Subcutaneous abdominal adipose tissue (tissue), 5 donors: ENCODE data around the gene NOL3.
A peak's percentile ranks its signal among the peaks of the same experiment; 100 is the strongest.

Experiments used
- H3K27ac ChIP-seq: one replicate; pipeline ENCODE4 v1.7.0; 2013; ENCODE audit warnings: low read depth, mild to moderate bottlenecking, inconsistent platforms, low read length, moderate library complexity
- H3K27me3 ChIP-seq, 5 donors: one replicate each; pipeline ENCODE4 v1.7.0; 2013; ENCODE audit warnings: low read length in 5 of 5, inconsistent platforms in 1 of 5; ENCODE audit not compliant: control insufficient read depth in 5 of 5, insufficient read depth in 4 of 5
- H3K36me3 ChIP-seq, 5 donors: one replicate each; pipeline ENCODE4 v1.7.0; 2013; ENCODE audit warnings: low read length in 5 of 5; ENCODE audit not compliant: control insufficient read depth in 5 of 5, insufficient read depth in 5 of 5
- H3K4me1 ChIP-seq, 5 donors: one replicate each; pipeline ENCODE4 v1.7.0; 2013; ENCODE audit warnings: low read length in 5 of 5, mild to moderate bottlenecking in 3 of 5, moderate library complexity in 1 of 5; ENCODE audit not compliant: control insufficient read depth in 5 of 5, insufficient read depth in 5 of 5
- H3K4me3 ChIP-seq, 5 donors: one replicate each; pipeline ENCODE4 v1.7.0; 2013; ENCODE audit warnings: low read length in 5 of 5, low read depth in 1 of 5
- H3K9ac ChIP-seq, 5 donors: one replicate each; pipeline ENCODE4 v1.7.0; 2013; ENCODE audit warnings: low read length in 5 of 5, mild to moderate bottlenecking in 4 of 5, moderate library complexity in 3 of 5
- H3K9me3 ChIP-seq, 5 donors: one replicate each; pipeline ENCODE4 v1.7.0; 2013; ENCODE audit warnings: low read length in 5 of 5; ENCODE audit not compliant: control insufficient read depth in 5 of 5
- donor health status: healthy.
- donor health status: healthy.
- donor health status: healthy.
- donor health status: healthy.
- donor health status: healthy.

The NOL3 gene

DNA sequence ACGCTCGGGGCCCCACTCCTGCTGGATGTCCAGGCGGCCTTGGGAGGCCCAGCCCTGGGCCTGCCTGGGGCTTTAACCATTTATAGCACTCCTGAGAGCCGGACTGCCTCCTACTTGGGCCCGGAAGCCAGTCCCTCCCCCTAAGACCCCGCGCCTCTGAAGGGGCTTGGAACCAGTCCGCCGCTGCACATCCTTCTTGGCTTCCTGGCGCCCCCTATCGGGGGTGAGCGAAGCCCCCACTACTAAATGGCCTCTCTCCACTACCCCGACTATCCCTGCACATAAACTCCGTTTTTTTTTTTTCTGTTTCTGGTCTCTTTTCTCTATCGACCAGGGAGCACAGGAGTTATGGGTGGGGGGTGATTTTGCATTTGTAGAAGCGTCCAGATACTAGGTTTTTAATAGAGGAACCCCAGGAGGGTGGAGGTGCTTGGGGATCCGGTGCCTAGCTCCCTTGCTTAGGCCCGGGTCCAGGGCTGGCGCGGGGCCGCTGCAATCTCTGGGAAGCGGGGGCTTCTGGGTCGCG is 633 bp upstream of the NOL3 start:
- Histone ChIP-seq H3K9me3 (no peaks in the 10 kb centered on the region), H3K4me1 (peaks cover 4 to 63% (median 54%) of the 10 kb centered on the region in 5 donors), H3K9ac (peak overlapping the region in 4 of 5 donors; percentile 47 to 77 (median 65)), H3K4me3 (peak overlapping the region in 4 of 5 donors; percentile 58 to 68 (median 62)), H3K36me3 (peaks cover 0 to 10% (median 0%) of the 10 kb centered on the region in 5 donors), H3K27me3 (peaks cover 0 to 6% (median 5%) of the 10 kb centered on the region in 5 donors), H3K27ac (peak overlapping the region; percentile 84)

DNA sequence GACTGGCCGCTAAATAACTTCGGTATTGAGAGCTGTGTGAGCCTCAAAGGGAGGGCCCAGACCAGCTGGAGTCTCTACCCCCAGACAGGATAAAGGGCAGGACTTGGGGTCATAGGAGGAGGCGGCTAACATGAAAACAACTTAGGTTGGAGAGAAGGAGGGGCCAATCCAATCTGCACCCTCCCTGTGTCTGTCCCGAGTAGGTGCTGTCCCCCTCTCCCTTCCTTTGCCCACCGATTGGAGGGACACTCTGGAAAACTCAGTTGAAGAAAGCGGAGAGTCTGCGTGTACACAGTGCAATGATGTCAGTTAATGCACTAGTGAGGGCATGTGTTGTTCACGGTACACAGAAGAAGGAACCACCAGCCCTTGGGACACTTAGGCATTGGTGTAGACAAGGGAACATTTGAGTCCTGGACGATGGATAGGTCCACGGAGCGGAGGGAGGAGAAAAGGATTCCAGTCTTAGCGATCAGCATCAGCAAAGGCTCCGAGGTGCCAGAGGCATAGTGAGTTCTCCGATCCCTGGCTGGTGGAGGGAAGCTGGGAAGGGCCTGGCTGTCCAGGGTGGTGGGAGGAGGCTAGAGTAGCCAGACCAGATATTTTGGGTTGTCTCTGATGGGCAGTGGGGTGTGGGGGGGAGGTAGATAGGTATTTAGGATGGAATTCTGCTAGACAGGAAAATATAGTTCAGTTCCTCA is 761 bp downstream of the NOL3 start:
- H3K27ac ChIP-seq, result peak overlapping the region; percentile 87
- H3K9ac ChIP-seq, result peak overlapping the region; percentile 22 to 72 (median 64)
- no peaks in the 10 kb centered on the region for H3K27me3 ChIP-seq
- H3K4me1 ChIP-seq, result peaks cover 5 to 61% (median 56%) of the 10 kb centered on the region in 5 donors
- H3K9me3 ChIP-seq, result no peaks in the 10 kb centered on the region
- H3K36me3 ChIP-seq, result peaks cover 0 to 14% (median 3%) of the 10 kb centered on the region in 5 donors
- peak overlapping the region; percentile 35 to 61 (median 46) for H3K4me3 ChIP-seq

DNA sequence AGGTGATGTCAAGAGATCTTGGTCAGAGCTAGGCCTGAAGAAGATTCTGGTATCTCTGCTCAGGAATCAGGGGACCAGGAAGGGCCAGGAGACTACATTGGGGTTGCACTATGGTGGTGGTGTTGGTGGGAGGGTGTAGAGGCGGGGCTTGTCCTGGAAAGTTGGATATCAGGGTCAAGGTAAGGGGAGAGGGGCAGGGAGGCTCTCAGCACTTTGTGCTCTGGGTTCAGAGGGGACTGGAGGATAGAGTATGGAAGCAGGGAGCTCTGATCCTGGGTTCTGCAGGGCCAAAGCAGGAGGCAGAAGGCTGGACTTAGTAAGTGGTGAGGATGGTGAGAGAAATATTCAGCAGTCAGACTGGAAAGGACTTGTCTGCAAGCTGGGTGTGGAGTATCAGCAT is 3.0 kb downstream of the NOL3 start:
- H3K4me3 ChIP-seq, result peak overlapping the region; percentile 56 to 74 (median 63)
- H3K4me1 ChIP-seq, result peaks cover 5 to 64% (median 60%) of the 10 kb centered on the region in 5 donors
- H3K27me3 ChIP-seq, result no peaks in the 10 kb centered on the region
- peak overlapping the region in 2 of 5 donors; percentile 56 to 74 for H3K9ac ChIP-seq
- no peaks in the 10 kb centered on the region for H3K9me3 ChIP-seq
- H3K36me3 ChIP-seq, result peaks cover 0 to 10% (median 4%) of the 10 kb centered on the region in 5 donors
- H3K27ac ChIP-seq, result peak overlapping the region; percentile 69

GRCh38 chr16:67173808-67174705 is 3.7 kb downstream of the NOL3 start:
- peaks cover 0 to 10% (median 4%) of the 10 kb centered on the region in 5 donors for H3K36me3 ChIP-seq
- H3K4me1 ChIP-seq, result peaks cover 5 to 67% (median 63%) of the 10 kb centered on the region in 5 donors
- peak overlapping the region in 4 of 5 donors; percentile 56 to 74 (median 58) for H3K9ac ChIP-seq
- peak overlapping the region; percentile 69 for H3K27ac ChIP-seq
- H3K4me3 ChIP-seq, result peak overlapping the region; percentile 56 to 74 (median 63)
- no peaks in the 10 kb centered on the region for H3K27me3 ChIP-seq
- no peaks in the 10 kb centered on the region for H3K9me3 ChIP-seq

- peak overlapping the region; percentile 16 for H3K27ac ChIP-seq
- H3K4me1 ChIP-seq, result peaks cover 5 to 60% (median 56%) of the 10 kb centered on the region in 5 donors
- H3K36me3 ChIP-seq, result peaks cover 0 to 10% (median 4%) of the 10 kb centered on the region in 5 donors
- H3K4me3 ChIP-seq, result peak overlapping the region in 4 of 5 donors; percentile 61 to 74 (median 66)
- H3K9ac ChIP-seq, result peak overlapping the region in 4 of 5 donors; percentile 56 to 65 (median 58)
- no peaks in the 10 kb centered on the region for H3K27me3 ChIP-seq
- no peaks in the 10 kb centered on the region for H3K9me3 ChIP-seq
Measured at GRCh38 chr16:67174706-67175231, 4.4 kb downstream of the NOL3 start.

DNA sequence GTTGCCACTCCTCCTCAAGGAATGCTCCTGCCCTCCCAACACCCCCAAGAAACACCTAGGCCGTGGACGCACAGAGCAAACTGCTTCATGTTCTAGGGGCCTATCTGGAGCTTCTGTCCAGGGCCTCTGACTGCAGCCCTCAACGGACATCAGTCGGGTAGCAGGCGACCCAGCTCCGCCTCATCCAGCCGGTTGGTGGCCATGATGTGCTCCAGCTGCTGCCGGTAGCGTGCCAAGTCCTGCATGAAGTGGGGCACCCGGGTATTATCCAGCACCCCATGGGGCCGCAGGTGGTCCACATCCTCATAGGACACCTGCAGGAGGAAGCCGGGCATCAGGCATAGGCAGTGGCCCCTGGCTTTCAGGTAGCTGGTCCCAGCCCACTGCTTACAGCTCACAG is 6.3 kb downstream of the NOL3 start:
- Histone ChIP-seq H3K27me3 (no peaks in the 10 kb centered on the region), H3K9ac (no peak overlapping the region), H3K27ac (no peak overlapping the region), H3K9me3 (no peaks in the 10 kb centered on the region), H3K4me1 (peaks cover 8 to 55% (median 44%) of the 10 kb centered on the region in 5 donors), H3K4me3 (no peak overlapping the region), H3K36me3 (peaks cover 0 to 10% (median 4%) of the 10 kb centered on the region in 5 donors)

DNA sequence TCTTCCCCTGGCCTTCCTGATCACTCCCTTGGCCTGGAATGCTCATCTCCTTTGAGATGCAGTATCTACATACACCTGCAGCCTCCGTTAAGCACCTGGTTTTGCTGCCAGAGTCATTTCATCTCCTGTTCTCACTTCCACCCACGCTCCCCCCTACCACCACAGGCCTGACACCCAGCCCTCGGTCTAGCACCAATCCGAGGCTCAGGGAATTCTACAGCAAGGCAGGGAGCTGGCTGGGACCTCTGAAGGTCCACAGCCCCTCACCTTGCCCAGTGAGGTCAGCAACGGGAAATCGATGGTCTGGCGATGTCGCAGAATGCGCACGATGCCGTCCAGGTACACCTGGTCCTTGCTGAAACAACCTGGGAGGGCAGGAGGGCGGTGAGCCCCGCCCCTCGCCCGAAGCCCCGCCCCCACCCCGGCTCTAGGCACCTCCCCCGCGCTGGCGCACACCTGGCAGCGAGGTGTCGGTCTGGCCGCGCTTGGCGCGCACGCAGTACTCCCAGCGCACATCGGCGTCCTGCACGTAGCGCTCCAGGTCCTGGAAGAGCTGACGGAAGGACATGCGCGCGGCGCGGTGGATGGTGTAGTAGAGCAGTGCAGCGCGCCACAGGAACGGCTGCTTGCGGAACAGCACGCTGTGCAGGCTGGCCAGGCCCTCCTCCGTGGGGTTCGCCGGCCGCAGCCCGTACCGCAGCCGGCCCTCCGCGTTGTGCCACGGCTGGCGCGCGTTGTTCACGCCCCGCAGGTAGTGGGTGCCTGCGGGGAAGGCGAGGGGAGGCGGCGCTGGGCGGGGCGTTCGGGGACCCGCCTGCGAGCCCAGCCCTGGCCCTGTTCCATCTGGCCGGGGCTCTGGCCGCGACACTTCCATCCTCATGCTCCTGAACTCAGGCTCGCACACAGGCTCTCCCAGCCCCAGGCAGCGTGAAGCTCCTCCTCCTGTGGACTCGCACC is 7.7 kb downstream of the NOL3 start:
- H3K27ac ChIP-seq, result no peak overlapping the region
- H3K27me3 ChIP-seq, result no peaks in the 10 kb centered on the region
- peak overlapping the region in 1 of 5 donors; percentile 48 for H3K9ac ChIP-seq
- H3K36me3 ChIP-seq, result peaks cover 0 to 10% (median 4%) of the 10 kb centered on the region in 5 donors
- H3K9me3 ChIP-seq, result no peaks in the 10 kb centered on the region
- peaks cover 8 to 53% (median 47%) of the 10 kb centered on the region in 5 donors for H3K4me1 ChIP-seq
- H3K4me3 ChIP-seq, result peak overlapping the region in 4 of 5 donors; percentile 50 to 69 (median 52)

GRCh38 chr16:67179421-67180080 is 9.2 kb downstream of the NOL3 start:
- no peak overlapping the region for H3K27ac ChIP-seq
- no peaks in the 10 kb centered on the region for H3K27me3 ChIP-seq
- H3K36me3 ChIP-seq, result peaks cover 0 to 10% (median 4%) of the 10 kb centered on the region in 5 donors
- H3K4me1 ChIP-seq, result peaks cover 5 to 48% (median 41%) of the 10 kb centered on the region in 5 donors
- H3K9me3 ChIP-seq, result no peaks in the 10 kb centered on the region
- no peak overlapping the region for H3K4me3 ChIP-seq
- H3K9ac ChIP-seq, result no peak overlapping the region
